Measurements from ENCODE around the gene ARF1. TPM values are rescaled to one million over a fixed set of nuclear protein-coding genes. Genes with fewer than 3 reads are reported as not detected.
A peak's percentile ranks its signal among the peaks of the same experiment; 100 is the strongest.
"Not testable (repeated sequence)": the region's sequence is repeated elsewhere in the genome, so short reads cannot be mapped to it uniquely, and the experiment has no call there.

ARF1 gene
- polyA plus RNA-seq, 4 donors = 311 to 414 (median 343) TPM

DNA sequence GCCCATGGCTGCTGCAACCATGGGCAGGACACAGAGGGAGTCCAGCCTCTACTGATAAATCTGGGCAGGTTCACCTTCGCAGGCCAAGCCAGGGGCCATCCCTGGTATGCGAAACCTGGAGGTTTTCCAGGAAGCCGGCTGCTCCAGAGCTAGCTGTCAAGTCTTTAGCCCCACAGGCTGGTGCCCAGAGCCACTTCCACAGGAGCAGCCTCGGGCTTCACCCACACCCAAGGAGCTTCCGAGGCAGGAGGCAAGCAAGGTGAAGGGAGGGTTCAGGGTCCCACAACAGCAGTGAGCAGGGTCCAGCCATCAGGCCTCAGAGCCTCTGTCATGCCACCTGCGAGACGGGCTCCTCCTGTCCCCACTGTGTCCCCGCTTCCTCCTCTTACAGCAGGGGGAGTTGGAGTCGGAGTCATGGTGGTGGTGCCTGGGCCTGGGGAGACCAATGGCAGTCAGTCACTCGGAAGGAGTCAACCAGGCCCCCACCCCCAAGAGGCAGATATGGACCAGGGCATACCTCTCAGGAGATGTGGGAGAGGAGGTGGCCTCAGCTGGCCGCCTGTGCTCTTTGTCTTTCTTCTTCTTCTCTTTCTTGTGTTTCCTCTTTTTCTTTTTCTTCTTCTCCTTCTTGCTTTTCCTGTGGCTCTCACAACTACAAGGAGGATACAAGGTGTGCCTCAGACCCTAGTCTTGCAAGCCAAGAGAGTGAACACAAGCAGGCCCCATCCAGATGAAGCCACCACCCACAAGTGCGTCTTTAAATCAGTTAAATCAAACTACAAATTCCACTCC lies 18.5 kb downstream of the ARF1 start:
- DNase-seq (ENCODE audit: low read depth in 4 of 4, low spot score in 2 of 4) = no peak

- no peak for DNase-seq (ENCODE audit: low read depth in 4 of 4, low spot score in 2 of 4)
These were observed 19.1 kb downstream of the ARF1 start for GRCh38 chr1:228101614-228101993.

GRCh38 chr1:228101994-228102790 lies 19.7 kb downstream of the ARF1 start:
- DNase-seq (ENCODE audit: low read depth in 4 of 4, low spot score in 2 of 4) = no peak

- peak; percentile 64 to 92 (median 87) for DNase-seq (ENCODE audit: low read depth in 4 of 4, low spot score in 2 of 4)
These were observed 20.5 kb downstream of the ARF1 start, which contains the start of gene C1orf35 for GRCh38 chr1:228102791-228103620. Gene C1orf35 (minus strand): TSS chr1:228103325. CDS start chr1:228103227, 98 bp downstream.

DNA sequence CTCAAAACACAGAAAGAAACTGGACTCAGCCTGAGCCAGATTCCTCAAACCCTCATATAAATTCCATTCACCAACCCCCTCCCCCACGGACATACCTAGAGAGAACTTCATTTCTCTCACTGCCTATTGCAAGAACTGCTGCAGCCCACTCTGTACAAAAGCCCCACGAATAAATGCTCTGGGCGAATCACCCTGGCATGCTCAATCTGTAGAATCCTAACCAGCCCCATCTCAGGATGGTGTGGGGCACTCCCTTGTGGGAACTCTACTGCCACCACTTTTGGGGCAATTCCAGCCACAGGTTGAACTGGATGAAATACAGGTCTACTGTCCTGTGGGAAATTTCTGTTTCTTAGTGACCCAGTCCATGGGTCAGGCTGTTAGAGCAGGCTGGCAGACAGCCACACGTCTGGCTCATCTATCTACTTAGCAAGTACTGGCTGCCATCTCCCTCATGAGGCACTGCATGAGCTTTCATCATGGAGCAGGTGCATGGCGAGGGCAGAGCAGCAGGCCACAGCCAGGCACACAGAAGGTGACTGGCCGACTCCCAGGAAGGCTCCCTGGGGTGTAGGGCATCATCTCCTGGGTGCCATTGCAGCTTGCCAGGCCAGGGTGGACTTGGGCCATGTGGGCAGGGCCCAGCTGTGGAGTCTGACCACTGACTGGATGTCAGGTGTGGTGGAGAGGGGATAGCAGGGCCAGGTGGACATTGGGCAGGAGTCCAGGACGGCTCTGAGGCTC lies 22.2 kb downstream of the ARF1 start:
- DNase-seq (ENCODE audit: low read depth in 4 of 4, low spot score in 2 of 4) = no peak

DNA sequence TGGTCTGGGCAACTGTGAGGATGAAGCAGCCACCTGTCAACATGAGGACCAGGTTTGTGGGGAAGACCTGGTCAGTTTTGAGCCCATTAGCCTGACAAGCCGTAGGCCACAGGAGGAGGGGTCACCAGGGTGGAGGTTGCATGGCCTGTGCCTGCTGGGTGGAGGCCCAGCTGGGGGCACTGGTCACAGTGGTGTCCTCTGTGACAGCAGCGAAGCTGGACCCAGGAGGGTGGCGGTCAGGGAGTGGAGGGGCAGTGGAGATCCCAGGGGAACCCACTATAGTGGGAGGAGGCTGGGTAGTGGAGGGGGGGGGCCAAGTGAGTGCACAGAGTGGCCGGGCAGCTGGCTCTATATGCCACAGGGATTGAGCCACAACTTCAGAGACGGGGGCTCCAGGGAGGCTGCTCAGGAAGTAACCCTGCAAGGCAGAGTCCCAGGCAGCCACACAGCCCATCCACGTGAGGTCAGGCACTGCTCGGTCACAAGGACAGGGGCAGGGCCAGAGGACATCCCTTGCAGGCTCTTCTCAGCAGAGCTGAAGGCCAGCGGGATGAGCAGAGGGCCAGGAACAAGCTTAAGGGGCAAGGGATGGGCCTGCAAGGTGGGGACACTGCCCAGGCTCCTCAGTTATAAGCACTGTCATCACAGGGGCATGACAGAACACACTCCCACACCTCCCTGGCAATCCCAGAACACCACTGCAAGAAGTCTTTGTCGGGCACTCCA lies 22.9 kb downstream of the ARF1 start:
- DNase-seq (ENCODE audit: low read depth in 4 of 4, low spot score in 2 of 4) = no peak

GRCh38 chr1:228105996-228106799 lies 23.7 kb downstream of the ARF1 start:
- DNase-seq (ENCODE audit: low read depth in 4 of 4, low spot score in 2 of 4) = no peak

DNA sequence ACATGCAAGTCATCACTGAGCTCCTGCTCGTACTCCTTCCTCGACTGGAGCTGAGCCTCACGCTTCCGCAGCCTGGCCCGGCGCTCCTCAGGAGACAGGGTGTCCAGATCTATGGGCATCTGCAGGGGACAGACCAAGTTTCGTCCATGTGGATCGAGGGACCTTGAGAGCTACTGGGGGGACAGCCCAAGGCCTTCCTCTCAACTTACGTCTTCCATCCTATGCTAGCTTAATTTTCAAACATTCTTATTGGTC lies 24.2 kb downstream of the ARF1 start:
- DNase-seq (ENCODE audit: low read depth in 4 of 4, low spot score in 2 of 4) = no peak

DNA sequence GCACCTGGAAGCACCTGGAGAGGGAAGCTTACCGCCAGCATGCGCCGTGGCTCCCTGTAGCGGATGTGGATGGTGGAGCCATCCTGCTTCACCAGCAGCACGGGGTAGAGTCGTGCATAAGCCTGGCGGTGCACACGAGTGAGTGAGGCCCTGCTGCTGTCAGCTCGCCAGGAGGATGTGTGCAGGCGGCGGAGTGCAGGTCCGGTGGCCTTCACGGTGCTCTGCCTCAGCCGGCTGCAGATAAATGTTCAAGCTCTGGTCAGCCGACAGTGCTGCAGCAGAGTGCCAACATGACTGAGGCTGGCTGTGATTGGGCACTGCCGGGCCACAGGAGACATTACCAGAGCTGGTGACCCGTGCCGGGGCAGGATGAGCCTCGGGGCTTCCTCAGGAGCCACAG lies 25.1 kb downstream of the ARF1 start:
- no peak for DNase-seq (ENCODE audit: low read depth in 4 of 4, low spot score in 2 of 4)

GRCh38 chr1:228108055-228108690 lies 25.7 kb downstream of the ARF1 start:
- no peak for DNase-seq (ENCODE audit: low read depth in 4 of 4, low spot score in 2 of 4)

DNA sequence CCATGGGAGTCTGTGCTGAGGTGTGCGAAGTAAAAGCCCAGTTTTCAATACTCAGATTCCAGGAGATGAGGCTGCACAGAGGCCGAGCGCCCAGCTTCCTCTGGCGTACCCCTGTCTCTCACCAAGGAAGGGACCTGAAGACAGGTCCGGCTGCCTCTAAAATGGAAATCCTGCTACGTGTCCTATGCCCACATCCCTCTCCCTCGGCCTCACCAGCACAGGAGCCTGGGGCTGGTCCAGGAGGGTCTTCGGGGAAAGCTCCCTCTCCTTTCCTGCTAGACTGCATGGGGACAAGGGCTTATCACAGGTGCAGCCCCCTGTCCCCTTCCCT lies 26.2 kb downstream of the ARF1 start:
- DNase-seq (ENCODE audit: low read depth in 4 of 4, low spot score in 2 of 4) = no peak

GRCh38 chr1:228109073-228109961 lies 26.8 kb downstream of the ARF1 start, which contains the start of gene MRPL55:
Gene MRPL55 (minus strand): TSS chr1:228109299. CDS start chr1:228108260, 1,039 bp downstream.
- peak; percentile 89 to 95 (median 92) for DNase-seq (ENCODE audit: low read depth in 4 of 4, low spot score in 2 of 4)

DNA sequence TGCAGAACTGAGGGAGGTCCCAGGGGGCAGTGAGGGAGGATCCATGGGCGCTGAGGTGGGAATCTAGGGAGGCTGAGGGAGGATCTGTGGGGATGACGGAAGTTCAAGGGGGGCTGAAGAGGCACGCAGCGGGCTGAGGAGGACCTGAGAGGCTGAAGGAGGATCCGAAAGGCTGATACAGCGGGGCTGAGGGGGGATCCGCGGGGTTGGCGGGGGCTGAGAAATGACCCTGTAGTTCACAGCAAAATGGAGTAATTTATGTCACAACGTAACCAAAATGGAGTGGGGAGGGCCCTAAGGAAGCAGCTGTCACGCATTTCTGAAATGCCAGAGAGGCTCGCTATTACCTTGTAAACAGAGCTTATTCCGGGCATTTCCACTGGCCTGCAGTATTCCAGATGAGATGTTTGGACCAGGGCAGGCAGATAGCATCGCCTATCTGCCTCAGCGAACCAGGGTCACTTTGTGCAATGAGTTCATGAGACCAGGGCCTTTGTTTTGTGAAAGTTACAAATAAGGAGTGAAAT lies 27.5 kb downstream of the ARF1 start:
- DNase-seq (ENCODE audit: low read depth in 4 of 4, low spot score in 2 of 4) = peak in 1 of 4 donors; percentile 16

DNA sequence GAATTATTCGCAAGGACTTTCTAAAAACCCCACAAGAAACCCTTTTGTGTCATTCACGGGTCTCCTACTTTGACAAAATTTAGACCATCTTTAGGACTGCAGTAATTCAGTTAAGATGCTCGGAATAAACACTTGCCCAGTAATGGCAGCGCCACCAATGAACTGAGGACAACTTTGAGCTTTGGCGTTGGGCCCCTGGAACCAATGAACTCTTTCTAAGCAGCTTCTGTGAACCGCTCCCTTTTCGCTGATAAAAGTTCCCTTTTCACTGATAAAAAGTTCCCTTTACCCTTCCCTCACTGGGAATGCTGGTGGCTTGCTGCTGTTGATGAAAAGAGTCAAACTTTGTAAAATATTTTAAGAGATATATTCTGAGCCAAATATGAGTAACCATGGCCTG lies 28.0 kb downstream of the ARF1 start:
- DNase-seq (ENCODE audit: low read depth in 4 of 4, low spot score in 2 of 4) = no peak

DNA sequence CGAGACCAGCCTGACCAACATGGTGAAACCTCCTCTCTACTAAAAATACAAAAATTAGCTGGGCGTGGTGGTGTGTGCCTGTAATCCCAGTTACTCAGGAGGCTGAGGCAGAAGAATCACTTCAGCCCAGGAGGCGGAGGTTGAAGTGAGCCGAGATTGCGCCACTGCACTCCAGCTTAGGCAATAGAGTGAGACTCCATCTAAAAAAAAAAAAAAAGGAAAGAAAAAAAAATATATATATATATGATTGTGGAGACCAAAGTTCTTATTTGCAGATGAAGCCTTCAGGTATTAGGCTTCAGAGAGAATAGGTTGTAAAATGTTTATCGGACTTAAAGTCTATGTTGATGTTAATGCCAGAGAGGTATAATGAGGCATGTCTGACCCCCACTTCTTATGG lies 28.8 kb downstream of the ARF1 start:
- not testable (repeated sequence) for DNase-seq (ENCODE audit: low read depth in 4 of 4, low spot score in 2 of 4)

GRCh38 chr1:228112167-228112566 lies 29.7 kb downstream of the ARF1 start:
- no peak for DNase-seq (ENCODE audit: low read depth in 4 of 4, low spot score in 2 of 4)

DNA sequence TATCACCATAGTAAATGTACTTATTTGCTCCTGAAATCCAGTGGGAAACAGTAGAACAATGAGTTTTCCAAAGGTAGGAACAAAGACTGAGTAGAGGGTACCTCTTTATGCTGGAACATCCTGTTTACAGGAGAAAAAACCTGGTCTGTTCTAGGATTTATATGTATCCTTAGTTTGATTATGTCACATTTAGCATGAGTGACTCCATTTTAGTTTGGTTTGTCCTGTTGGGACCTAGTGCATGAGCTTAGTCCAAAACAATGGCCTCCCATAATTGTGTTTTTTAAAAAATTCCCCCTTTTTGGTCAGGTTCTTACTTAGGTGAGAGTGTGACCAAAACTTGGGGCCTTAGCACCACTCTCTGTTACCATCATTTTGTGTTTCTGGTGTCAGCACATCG lies 30.1 kb downstream of the ARF1 start:
- DNase-seq (ENCODE audit: low read depth in 4 of 4, low spot score in 2 of 4) = no peak

All from left renal cortex interstitium (tissue), 4 donors.